ENCODE results near the gene SEC61G. TPM values are rescaled to one million over a fixed set of nuclear protein-coding genes. Genes with fewer than 3 reads are reported as not detected.

Gene SEC61G
- total RNA-seq, 2 donors from 2014 or later, result 149 to 166 TPM

DNA sequence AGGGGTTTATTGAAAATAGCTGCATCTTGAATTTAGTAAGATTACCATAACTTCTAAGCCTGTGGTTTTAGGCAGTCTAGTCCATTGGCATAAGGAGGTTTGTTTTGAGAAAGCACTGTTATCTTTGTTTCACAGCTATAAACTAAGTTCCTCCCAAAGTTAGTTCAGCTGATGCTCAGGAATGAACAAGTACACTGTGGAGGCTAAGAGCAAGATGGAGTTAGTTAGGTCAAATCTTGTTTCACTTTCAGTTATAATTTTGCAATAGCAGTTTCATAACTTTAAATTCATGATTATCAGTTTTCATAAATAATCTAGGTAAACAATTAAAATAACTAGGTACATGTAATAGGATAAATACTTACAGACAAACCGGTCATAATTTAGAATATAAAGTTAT, 15.4 kb downstream of the SEC61G start:
- Histone ChIP-seq H3K36me3 (ENCODE audit: control insufficient read depth, insufficient read depth, low read length) (peaks cover 32% of the 10 kb centered on the region), H3K4me3 (ENCODE audit: low read length) (no peak overlapping the region)
- no peaks in the 10 kb centered on the region for H3K9me3 Mint-ChIP-seq

DNA sequence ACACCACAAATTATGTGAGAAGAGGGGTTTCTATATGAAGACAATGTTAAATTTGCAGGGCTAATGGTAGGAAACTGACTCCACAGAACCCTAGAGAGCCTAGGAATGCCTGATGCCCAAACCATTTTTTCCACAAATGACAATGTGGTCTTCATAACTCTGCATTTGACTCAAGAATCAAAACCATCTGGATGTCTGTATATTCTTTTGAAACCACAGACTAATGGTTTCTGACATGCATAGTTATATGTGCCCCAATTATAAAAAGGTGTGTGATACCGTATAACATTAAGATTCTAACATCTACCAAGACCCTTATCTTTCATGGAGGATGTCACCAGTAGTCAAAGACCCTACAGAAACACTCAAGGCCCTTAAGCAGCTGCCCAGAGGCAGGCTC, 20.3 kb downstream of the SEC61G start:
- no peaks in the 10 kb centered on the region for H3K27me3 ChIP-seq (ENCODE audit: control insufficient read depth, insufficient read depth, low read length, poor library complexity, severe bottlenecking)
- 90% methylated on average over 1 of the region's 1 CpG; no CpG with 5 or more reads in 1 of the 2 experiments for WGBS, 2 experiments (ENCODE audit: insufficient coverage in 1 of 2, insufficient read length in 1 of 2)
- H3K4me1 ChIP-seq (ENCODE audit: control insufficient read depth, insufficient read depth, low read length), result no peaks in the 10 kb centered on the region
- H3K4me1 Mint-ChIP-seq, result no peaks in the 10 kb centered on the region
- no peak for DNase-seq
- H3K9me3 ChIP-seq (ENCODE audit: control insufficient read depth, low read length), result no peaks in the 10 kb centered on the region
- no peaks in the 10 kb centered on the region for H3K36me3 Mint-ChIP-seq (ENCODE audit: low read depth)
- H3K36me3 ChIP-seq (ENCODE audit: control insufficient read depth, insufficient read depth, low read length), result peaks cover 4% of the 10 kb centered on the region
- no peak overlapping the region for H3K27ac ChIP-seq (ENCODE audit: low read depth, low read length)
- no peak overlapping the region for H3K9ac ChIP-seq (ENCODE audit: extremely low read depth, low read length, poor library complexity, severe bottlenecking)
- H3K4me3 ChIP-seq (ENCODE audit: low read length), result no peak overlapping the region
- TF ChIP-seq, protein P1, sequence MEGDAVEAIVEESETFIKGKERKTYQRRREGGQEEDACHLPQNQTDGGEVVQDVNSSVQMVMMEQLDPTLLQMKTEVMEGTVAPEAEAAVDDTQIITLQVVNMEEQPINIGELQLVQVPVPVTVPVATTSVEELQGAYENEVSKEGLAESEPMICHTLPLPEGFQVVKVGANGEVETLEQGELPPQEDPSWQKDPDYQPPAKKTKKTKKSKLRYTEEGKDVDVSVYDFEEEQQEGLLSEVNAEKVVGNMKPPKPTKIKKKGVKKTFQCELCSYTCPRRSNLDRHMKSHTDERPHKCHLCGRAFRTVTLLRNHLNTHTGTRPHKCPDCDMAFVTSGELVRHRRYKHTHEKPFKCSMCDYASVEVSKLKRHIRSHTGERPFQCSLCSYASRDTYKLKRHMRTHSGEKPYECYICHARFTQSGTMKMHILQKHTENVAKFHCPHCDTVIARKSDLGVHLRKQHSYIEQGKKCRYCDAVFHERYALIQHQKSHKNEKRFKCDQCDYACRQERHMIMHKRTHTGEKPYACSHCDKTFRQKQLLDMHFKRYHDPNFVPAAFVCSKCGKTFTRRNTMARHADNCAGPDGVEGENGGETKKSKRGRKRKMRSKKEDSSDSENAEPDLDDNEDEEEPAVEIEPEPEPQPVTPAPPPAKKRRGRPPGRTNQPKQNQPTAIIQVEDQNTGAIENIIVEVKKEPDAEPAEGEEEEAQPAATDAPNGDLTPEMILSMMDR (conservative IDR thresholded peaks at IDR 0.05), result no peak
- H3K27ac Mint-ChIP-seq, result no peak overlapping the region
- no peaks in the 10 kb centered on the region for H3K27me3 Mint-ChIP-seq (ENCODE audit: insufficient read depth)
- peaks cover 2% of the 10 kb centered on the region for H3K9me3 Mint-ChIP-seq
- no peak overlapping the region for H3K4me3 Mint-ChIP-seq

More for the DNA sequence above, 15.4 kb downstream of the SEC61G start:
- Histone ChIP-seq H3K4me1 (ENCODE audit: control insufficient read depth, insufficient read depth, low read length) (no peaks in the 10 kb centered on the region), H3K9me3 (ENCODE audit: control insufficient read depth, low read length) (no peaks in the 10 kb centered on the region), H3K9ac (ENCODE audit: extremely low read depth, low read length, poor library complexity, severe bottlenecking) (no peak overlapping the region), H3K27ac (ENCODE audit: low read depth, low read length) (no peak overlapping the region), H3K27me3 (ENCODE audit: control insufficient read depth, insufficient read depth, low read length, poor library complexity, severe bottlenecking) (no peaks in the 10 kb centered on the region)
- Mint-ChIP-seq H3K4me1 (no peaks in the 10 kb centered on the region), H3K27me3 (ENCODE audit: insufficient read depth) (no peaks in the 10 kb centered on the region), H3K4me3 (no peak overlapping the region), H3K36me3 (ENCODE audit: low read depth) (peaks cover 8% of the 10 kb centered on the region), H3K27ac (no peak overlapping the region)
- TF ChIP-seq, protein P1 (conservative IDR thresholded peaks at IDR 0.05), result no peak
- no CpG with 5 or more reads among the region's 1 CpG for WGBS, 2 experiments (ENCODE audit: insufficient coverage in 1 of 2, insufficient read length in 1 of 2)
- no peak for DNase-seq

DNA sequence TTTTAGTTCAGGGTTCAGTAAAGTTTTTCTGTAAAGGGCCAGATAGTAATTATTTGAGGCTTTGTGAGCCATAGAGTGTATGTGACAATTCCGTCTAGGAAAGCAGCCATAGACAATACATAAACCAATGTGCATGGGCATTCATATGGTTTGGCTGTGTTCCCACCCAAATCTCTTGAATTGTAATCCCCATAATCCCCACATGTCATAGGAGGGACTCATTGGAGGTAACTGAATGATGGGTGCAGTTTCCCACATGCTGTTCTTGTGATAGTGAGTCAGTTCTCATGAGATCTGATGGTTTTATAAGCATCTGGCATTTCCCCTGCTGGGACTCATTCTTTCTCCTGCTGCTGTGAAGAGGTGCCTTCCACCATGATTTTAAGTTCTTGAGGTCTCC, 29.9 kb downstream of the SEC61G start:
- Histone ChIP-seq H3K27me3 (ENCODE audit: control insufficient read depth, insufficient read depth, low read length, poor library complexity, severe bottlenecking) (no peaks in the 10 kb centered on the region), H3K27ac (ENCODE audit: low read depth, low read length) (no peak overlapping the region), H3K4me3 (ENCODE audit: low read length) (no peak overlapping the region), H3K9ac (ENCODE audit: extremely low read depth, low read length, poor library complexity, severe bottlenecking) (no peak overlapping the region), H3K36me3 (ENCODE audit: control insufficient read depth, insufficient read depth, low read length) (no peaks in the 10 kb centered on the region), H3K4me1 (ENCODE audit: control insufficient read depth, insufficient read depth, low read length) (no peaks in the 10 kb centered on the region), H3K9me3 (ENCODE audit: control insufficient read depth, low read length) (no peaks in the 10 kb centered on the region)
- WGBS, 2 experiments (ENCODE audit: insufficient coverage in 1 of 2, insufficient read length in 1 of 2), result 100% methylated on average over 1 of the region's 1 CpG; no CpG with 5 or more reads in 1 of the 2 experiments
- peaks cover 2% of the 10 kb centered on the region for H3K9me3 Mint-ChIP-seq
- H3K36me3 Mint-ChIP-seq (ENCODE audit: low read depth), result no peaks in the 10 kb centered on the region
- DNase-seq, result no peak
- TF ChIP-seq, protein P1 (conservative IDR thresholded peaks at IDR 0.05), result no peak
- H3K27me3 Mint-ChIP-seq (ENCODE audit: insufficient read depth), result no peaks in the 10 kb centered on the region
- no peak overlapping the region for H3K27ac Mint-ChIP-seq
- no peak overlapping the region for H3K4me3 Mint-ChIP-seq
- peaks cover 9% of the 10 kb centered on the region for H3K4me1 Mint-ChIP-seq
